OCI-LY3 (cell line): ENCODE data around the gene DNAJB1.

Experiments used
- H2AFZ ChIP-seq: fragments of 200-600, 300-600 bp; shearing (Covaris generic); 2 replicates; pipeline ENCODE4 v1.6.0; 2014; ENCODE audit warnings: antibody characterized with exemption, low read depth, low read length
- H3K27ac ChIP-seq: fragments of 200-600, 300-600 bp; sonication (generic); 2 replicates; pipeline ENCODE4 v1.5.1; 2014; ENCODE audit warnings: mild to moderate bottlenecking, low read length, moderate library complexity, mixed read lengths
- H3K27me3 ChIP-seq: fragments of 200-600, 300-600 bp; sonication (generic); 2 replicates; pipeline ENCODE4 v1.6.1; 2014; ENCODE audit warnings: low read depth, low read length, mixed read lengths
- H3K36me3 ChIP-seq: fragments of 200-600, 300-600 bp; sonication (generic); replicated peaks from 2 replicates; pipeline ENCODE3; 2014; ENCODE audit warnings: low read depth, low read length, mixed read lengths
- H3K4me1 ChIP-seq: fragments of 300-600, 200-600 bp; sonication (generic); 2 replicates; pipeline ENCODE4 v1.6.1; 2014; ENCODE audit warnings: low read length, mixed read lengths
- H3K4me2 ChIP-seq: fragments of 200-600, 300-600 bp; sonication (generic); 2 replicates; pipeline ENCODE4 v1.6.1; 2014; ENCODE audit warnings: low read length, mixed read lengths
- H3K4me3 ChIP-seq: fragments of 300-600, 200-600 bp; sonication (generic); 2 replicates; pipeline ENCODE4 v1.5.1; 2014; ENCODE audit warnings: antibody characterized with exemption, mild to moderate bottlenecking, low read length, moderate library complexity
- H3K79me2 ChIP-seq: fragments of 300-600, 200-600 bp; shearing (Covaris generic); 2 replicates; pipeline ENCODE4 v1.6.1; 2014; ENCODE audit warnings: mild to moderate bottlenecking, low read length, mixed read lengths
- H3K9ac ChIP-seq: fragments of 300-600, 200-600 bp; shearing (Covaris generic); 2 replicates; pipeline ENCODE4 v1.6.0; 2014; ENCODE audit warnings: mild to moderate bottlenecking, low read length, moderate library complexity
- H3K9me3 ChIP-seq: fragments of 200-600, 300-600 bp; shearing (Covaris generic); 2 replicates; pipeline ENCODE4 v1.6.1; 2014; ENCODE audit warnings: low read length, mixed read lengths; ENCODE audit not compliant: insufficient read depth
- H4K20me1 ChIP-seq: fragments of 200-600, 300-600 bp; sonication (generic); 2 replicates; pipeline ENCODE4 v1.6.1; 2016; ENCODE audit warnings: low read length, mixed read lengths; ENCODE audit not compliant: insufficient read depth
- EZH2phosphoT487 ChIP-seq: fragments of 200-600 bp; shearing (Covaris generic); IDR thresholded peaks from 2 replicates; pipeline ENCODE4 v1.6.1; 2018; ENCODE audit warnings: antibody characterized with exemption, mixed run types, low read depth
- TF ChIP-seq, protein P1 (sequence below): fragments of 200-600, 300-600 bp; sonication (generic); IDR thresholded peaks from 2 replicates; pipeline ENCODE4 v1.5.1; 2014; ENCODE audit warnings: antibody characterized with exemption, low read length, low read depth

DNAJB1 gene

DNA sequence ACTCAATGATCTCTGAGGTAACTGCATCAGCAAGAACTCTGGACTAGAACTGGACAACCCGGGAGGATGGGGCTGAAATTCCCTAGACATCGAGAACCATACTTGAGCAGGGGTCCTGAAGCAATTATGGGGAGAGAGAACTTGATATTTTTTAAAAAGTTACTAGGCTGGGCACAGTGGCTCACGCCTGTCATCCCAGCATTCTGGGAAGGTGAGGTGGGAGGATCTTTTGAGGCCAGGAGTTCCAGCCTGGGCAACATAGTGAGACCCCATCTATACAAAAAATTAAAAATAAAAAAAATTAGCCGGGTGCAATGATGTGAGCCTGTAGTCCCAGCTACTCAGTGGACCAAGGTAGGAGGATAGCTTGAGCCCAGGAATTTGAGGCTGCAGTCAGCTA lies 2.3 kb upstream of the DNAJB1 start:
- no peak overlapping the region for H3K9ac ChIP-seq
- H3K27ac ChIP-seq = no peak overlapping the region
- no peak for TF ChIP-seq EZH2phosphoT487
- TF ChIP-seq, protein P1, sequence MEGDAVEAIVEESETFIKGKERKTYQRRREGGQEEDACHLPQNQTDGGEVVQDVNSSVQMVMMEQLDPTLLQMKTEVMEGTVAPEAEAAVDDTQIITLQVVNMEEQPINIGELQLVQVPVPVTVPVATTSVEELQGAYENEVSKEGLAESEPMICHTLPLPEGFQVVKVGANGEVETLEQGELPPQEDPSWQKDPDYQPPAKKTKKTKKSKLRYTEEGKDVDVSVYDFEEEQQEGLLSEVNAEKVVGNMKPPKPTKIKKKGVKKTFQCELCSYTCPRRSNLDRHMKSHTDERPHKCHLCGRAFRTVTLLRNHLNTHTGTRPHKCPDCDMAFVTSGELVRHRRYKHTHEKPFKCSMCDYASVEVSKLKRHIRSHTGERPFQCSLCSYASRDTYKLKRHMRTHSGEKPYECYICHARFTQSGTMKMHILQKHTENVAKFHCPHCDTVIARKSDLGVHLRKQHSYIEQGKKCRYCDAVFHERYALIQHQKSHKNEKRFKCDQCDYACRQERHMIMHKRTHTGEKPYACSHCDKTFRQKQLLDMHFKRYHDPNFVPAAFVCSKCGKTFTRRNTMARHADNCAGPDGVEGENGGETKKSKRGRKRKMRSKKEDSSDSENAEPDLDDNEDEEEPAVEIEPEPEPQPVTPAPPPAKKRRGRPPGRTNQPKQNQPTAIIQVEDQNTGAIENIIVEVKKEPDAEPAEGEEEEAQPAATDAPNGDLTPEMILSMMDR = no peak
- peaks cover 8% of the 10 kb centered on the region for H3K36me3 ChIP-seq
- H3K9me3 ChIP-seq = no peaks in the 10 kb centered on the region
- no peak overlapping the region for H3K4me2 ChIP-seq
- H3K79me2 ChIP-seq = peaks cover 26% of the 10 kb centered on the region
- no peak overlapping the region for H3K4me3 ChIP-seq
- H2AFZ ChIP-seq = no peak overlapping the region
- H4K20me1 ChIP-seq = peaks cover 18% of the 10 kb centered on the region
- peaks cover 15% of the 10 kb centered on the region for H3K4me1 ChIP-seq
- no peaks in the 10 kb centered on the region for H3K27me3 ChIP-seq

DNA sequence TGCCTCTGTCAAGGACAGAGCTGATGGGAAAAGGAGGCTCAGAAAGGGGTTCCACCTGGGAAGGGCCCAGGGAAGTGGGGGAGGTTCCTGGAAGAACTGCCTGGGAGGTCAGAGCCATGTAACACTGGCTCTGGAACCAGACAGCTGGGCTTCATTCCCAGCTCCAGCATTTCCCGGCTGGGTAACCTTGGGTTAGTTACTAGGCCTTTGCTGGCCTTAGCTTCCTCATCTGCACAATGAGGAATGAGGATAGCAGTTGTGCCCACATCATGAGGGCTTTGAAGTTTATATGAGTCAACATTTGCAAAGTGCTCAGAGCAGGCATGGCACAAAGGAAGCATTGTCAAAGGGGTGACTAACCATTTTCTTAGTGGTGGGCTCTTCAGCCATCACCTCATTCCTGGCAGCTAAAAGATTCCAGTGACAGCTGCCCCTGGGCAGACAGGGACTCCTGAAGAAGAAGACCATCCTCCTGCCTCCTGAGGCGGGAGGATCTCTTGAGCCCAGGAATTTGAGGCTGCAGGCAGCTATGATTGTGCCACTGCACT lies 1.7 kb upstream of the DNAJB1 start:
- peaks cover 15% of the 10 kb centered on the region for H3K4me1 ChIP-seq
- H3K4me3 ChIP-seq = no peak overlapping the region
- no peak overlapping the region for H3K27ac ChIP-seq
- peaks cover 31% of the 10 kb centered on the region for H3K79me2 ChIP-seq
- no peak for TF ChIP-seq EZH2phosphoT487
- TF ChIP-seq, protein P1 = no peak
- no peak overlapping the region for H2AFZ ChIP-seq
- no peak overlapping the region for H3K4me2 ChIP-seq
- peaks cover 18% of the 10 kb centered on the region for H4K20me1 ChIP-seq
- peaks cover 13% of the 10 kb centered on the region for H3K36me3 ChIP-seq
- H3K9ac ChIP-seq = no peak overlapping the region
- H3K27me3 ChIP-seq = no peaks in the 10 kb centered on the region
- H3K9me3 ChIP-seq = no peaks in the 10 kb centered on the region

DNA sequence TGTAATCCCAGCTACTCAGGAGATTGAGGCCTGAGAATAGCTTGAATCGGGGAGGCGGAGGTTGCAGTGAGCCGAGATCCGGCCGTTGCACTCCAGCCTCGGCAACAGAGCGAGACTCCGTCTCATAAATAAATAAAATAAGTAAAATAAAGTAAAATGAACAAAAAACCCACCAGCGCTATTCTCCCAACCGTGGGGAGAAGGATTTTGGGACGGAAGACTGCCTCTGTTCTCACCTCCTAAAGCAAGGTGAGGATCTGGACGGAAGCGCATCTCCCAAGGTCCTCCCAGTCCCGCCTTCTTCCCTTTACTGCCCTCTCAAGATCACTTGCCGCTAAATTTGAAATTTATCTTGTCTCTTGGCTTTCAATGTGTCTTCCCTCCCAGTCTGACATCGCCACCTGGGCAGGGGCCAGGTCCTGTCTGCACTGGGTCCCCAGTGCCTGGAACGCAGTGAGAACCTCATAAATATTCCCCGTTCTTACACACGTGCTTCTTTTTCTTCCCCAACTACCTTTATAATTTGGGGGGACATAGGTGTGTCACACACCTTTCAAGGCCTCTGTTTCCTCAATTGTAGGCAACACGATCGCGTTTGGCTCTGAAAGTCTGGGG lies 1.2 kb upstream of the DNAJB1 start:
- Histone ChIP-seq H2AFZ (no peak overlapping the region), H3K4me3 (peak overlapping the region; percentile 82)
- no peak for TF ChIP-seq EZH2phosphoT487
- TF ChIP-seq, protein P1 = no peak

DNA sequence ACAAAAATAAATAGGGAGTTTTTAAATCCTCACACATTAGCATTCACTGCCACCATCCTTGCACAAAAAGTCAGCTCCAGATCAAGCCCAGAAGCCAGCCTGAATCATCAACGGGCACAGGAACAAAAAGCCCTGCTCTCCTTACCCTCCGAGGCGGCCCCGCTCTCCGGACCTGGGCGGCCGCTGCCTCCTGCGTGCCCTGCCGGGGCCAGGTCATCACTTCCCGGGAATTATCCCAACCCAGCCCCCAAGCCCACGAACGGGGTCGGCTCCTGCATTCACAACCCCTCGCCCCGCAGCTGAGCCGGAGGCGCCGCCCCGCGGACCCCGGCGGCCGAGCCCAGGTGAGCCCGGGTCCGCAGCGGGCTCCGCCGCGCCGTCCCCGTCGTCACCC lies 754 bp downstream of the DNAJB1 start:
- H3K4me1 ChIP-seq = peaks cover 15% of the 10 kb centered on the region
- peaks cover 31% of the 10 kb centered on the region for H3K36me3 ChIP-seq
- H3K4me3 ChIP-seq = peak overlapping the region; percentile 81
- peak overlapping the region; percentile 83 for H3K27ac ChIP-seq
- peak overlapping the region; percentile 89 for H3K9ac ChIP-seq
- peaks cover 24% of the 10 kb centered on the region for H4K20me1 ChIP-seq
- H3K27me3 ChIP-seq = no peaks in the 10 kb centered on the region
- peak overlapping the region; percentile 88 for H3K4me2 ChIP-seq
- peaks cover 31% of the 10 kb centered on the region for H3K79me2 ChIP-seq
- H2AFZ ChIP-seq = no peak overlapping the region
- TF ChIP-seq EZH2phosphoT487 = no peak
- TF ChIP-seq, protein P1 = no peak
- no peaks in the 10 kb centered on the region for H3K9me3 ChIP-seq

More for the DNA sequence above, 1.2 kb upstream of the DNAJB1 start:
- peaks cover 22% of the 10 kb centered on the region for H4K20me1 ChIP-seq
- H3K9ac ChIP-seq = peak overlapping the region; percentile 79
- peak overlapping the region; percentile 86 for H3K4me2 ChIP-seq
- H3K27me3 ChIP-seq = no peaks in the 10 kb centered on the region
- H3K79me2 ChIP-seq = peaks cover 31% of the 10 kb centered on the region
- H3K4me1 ChIP-seq = peaks cover 15% of the 10 kb centered on the region
- peaks cover 18% of the 10 kb centered on the region for H3K36me3 ChIP-seq
- no peaks in the 10 kb centered on the region for H3K9me3 ChIP-seq
- H3K27ac ChIP-seq = peak overlapping the region; percentile 78
